GM19023 (cell line): Measurements from ENCODE around the gene PRDM13.
"Not testable (repeated sequence)": the region's sequence is repeated elsewhere in the genome, so short reads cannot be mapped to it uniquely, and the experiment has no call there.

Experiments
- ATAC-seq: cut with Tn5 transposase; IDR thresholded peaks from one replicate; pipeline ENCODE4 v1.9.1; 2021; ENCODE audit warnings: mild to moderate bottlenecking, moderate library complexity; ENCODE audit not compliant: unreplicated experiment

PRDM13 gene

DNA sequence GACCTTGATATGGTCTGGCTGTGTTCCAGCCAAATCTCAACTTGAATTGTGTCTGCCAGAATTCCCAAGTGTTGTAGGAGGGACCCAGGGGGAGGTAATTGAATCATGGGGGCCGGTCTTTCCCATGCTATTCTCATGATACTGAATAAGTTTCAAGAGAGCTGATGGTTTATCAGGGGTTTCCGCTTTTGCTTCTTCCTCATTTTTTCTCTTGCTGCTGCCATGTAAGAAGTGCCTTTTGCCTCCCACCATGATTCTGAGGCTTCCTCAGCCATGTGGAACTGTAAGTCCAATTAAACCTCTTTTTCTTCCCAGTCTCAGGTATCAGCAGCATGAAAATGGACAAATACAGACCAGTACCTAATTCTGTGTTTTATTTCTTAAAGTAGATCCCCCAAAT, 15.4 kb downstream of the PRDM13 start:
- not testable (repeated sequence) for ATAC-seq

DNA sequence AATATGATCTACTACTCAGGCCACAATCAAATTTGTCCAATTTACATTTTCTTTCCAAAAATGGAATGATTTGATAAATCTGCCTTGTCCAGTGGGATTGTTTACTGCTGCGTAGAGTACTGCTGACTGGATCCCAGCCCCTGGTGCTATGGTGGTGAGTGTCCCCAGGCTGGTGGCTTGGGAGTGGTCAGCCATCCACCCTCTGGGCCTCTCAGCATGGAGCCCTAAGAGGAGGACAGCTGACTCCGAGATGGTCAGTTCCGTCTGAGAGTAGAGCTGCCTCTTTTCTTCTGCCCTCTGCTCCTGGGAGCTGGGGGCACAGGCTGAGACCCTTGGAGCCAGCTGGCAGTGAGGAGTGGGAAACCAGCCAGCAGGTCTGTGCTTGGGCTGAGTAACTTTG, 22.7 kb downstream of the PRDM13 start:
- no peak for ATAC-seq

DNA sequence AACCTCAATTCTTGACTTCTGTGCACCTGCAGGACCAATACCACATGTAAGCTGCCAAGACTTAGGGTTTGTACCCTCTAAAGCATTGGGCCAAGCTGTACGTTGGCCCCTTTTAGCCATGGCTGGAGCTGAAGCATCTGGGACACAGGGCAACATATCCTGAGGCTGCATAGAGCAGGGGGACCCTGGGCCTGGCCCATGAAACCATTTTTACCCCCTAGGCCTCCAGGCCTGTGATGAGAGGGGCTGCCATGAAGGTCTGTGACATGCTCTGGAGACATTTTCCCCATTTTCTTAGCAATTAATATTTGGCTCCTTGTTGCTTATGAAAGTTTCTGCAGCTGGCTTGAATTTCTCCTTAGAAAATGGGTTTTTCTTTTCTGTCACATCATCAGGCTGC, 31.0 kb downstream of the PRDM13 start:
- ATAC-seq = no peak

DNA sequence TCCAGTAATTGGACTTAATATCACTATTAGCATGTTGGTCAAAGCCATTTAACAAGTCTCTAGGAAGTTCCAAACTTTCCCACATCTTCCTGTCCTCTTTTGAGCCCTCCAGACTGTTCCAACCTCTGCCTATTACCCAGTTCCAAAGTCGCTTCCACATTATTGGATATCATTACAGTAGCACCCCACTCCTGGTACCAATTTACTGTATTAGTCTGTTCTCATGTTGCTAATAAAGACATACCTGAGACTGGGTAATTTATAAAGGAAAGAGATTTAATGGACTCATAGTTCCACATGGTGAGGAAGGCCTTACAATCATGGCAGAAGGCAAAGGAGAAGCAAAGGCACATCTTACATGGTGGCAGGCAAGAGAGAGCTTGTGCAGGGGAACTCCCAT, 31.7 kb downstream of the PRDM13 start:
- not testable (repeated sequence) for ATAC-seq

DNA sequence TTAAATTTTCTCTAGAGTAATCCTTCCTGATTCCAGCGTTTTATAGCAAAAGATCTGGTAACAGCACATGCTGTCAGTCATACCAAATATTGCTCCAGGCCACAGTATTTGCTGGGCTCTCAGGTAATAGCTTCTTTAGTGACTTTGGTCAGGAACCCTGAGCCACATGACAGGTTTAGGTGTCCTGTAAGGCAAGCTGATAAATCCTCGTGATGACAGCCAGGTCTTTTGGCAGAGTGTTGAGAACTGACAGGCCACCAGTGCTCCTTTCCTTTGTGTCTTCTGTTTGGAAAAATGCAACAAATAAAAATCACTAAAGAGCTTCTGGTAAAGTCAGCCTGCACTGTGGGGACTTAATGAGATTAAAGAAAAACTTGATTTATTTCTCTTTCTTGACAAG, 34.6 kb downstream of the PRDM13 start:
- no peak for ATAC-seq

DNA sequence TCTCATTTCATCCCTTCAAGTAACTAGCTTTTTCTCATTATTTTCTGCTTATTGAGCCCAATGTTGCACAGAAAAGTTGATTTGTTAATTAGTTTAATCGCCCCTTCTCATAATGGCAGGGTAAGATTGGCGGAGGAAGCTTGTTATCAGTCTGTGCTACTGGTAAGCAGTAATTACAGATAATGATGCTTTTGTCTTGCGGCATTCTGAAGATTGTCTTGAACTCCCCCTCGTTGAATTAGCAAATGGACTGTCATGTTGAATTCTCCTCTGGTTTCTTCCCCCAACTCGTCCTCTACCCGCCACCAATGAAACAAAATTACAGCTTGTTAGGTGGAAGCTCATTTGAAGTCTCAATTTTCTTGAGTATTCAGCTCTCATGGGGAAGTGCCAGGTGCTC, 39.4 kb downstream of the PRDM13 start:
- no peak for ATAC-seq

DNA sequence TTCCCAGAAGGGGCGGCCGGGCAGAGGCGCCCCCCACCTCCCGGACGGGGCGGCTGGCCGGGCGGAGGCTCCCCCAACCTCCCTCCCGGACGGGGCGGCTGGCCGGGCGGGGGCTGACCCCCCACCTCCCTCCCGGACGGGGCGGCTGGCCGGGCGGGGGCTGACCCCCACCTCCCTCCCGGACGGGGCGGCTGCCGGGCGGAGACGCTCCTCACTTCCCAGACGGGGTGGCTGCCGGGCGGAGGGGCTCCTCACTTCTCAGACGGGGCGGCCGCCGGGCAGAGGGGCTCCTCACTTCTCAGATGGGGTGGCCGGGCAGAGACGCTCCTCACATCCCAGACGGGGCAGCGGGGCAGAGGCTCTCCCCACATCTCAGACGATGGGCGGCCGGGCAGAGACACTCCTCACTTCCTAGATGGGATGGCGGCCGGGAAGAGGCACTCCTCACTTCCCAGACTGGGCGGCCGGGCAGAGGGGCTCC, 43.5 kb downstream of the PRDM13 start:
- ATAC-seq = not testable (repeated sequence)

DNA sequence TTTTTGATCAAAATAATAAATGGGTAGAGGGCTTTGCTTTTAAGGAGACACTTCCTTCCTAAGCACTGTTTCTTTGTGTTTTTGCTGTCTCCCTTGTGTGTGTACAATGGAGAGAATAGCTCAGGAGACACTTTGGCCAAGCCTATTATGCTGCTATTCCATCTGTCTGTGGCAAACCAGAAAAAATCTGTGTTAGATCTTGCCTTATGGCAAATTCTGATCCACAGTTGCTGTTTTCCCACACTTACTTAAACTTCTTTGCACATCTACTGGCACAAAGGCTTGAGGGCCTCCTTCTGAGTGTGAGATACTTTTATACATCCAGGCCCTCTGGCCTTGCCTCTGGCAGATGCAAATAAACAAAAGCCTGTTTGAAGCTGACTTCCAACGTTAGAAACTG, 53.6 kb downstream of the PRDM13 start:
- no peak for ATAC-seq

DNA sequence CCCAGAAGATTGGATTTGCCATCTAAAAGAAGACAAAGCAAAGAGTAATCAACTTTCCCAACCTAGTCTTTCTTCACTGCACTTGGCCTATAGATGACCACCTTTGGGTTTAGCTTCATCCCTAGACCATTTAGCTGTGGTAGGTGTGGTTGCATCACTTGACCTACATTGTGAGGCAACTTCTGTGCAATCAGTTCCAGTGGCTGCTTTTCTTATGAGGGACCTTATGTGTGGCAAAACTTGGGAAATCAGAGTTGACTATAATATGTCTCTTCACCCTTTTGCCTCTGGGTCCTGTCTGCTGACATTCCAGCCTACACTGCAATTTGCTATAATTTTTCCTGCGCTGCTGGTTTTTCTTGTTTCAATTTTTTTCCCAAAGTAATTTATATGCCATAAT, 55.2 kb downstream of the PRDM13 start:
- no peak for ATAC-seq

DNA sequence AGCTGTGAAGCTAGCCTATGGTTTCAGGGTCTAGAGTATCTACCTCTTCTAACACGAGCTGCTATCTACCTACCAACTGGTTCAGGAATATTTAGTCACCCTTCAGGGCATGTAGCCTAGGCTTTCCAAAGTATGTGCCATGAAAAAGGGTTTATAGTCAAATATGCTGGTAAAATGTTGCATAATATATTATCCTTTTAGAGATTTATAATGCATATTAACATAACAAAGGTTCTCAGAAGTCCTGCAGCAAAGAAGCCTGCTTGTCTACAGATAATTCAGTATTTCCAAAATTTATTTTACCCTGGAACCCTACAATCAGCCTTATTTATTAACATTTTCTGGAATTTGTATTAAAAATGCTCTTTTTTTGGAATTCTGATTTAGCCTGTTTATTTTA, 56.0 kb downstream of the PRDM13 start:
- ATAC-seq = no peak
